ELF-1 (cell line): ENCODE results near the gene DKC1.
"Not testable (repeated sequence)": the region's sequence is repeated elsewhere in the genome, so short reads cannot be mapped to it uniquely, and the experiment has no call there.

Experiments used
- DNase-seq: peaks from one replicate; pipeline ENCODE4 v3.0.0-alpha.2; 2016; ENCODE audit warnings: low read depth, low spot score

The DKC1 gene

GRCh38 chrX:154818916-154819770 lies 56.5 kb downstream of the DKC1 start:
- DNase-seq, result no peak

- peak; percentile 26 for DNase-seq
Observed at GRCh38 chrX:154819771-154820341, 57.2 kb downstream of the DKC1 start.

- DNase-seq, result no peak
Observed at GRCh38 chrX:154821523-154821922, 58.9 kb downstream of the DKC1 start.

- DNase-seq, result peak; percentile 22
Observed at GRCh38 chrX:154822029-154822428, 59.4 kb downstream of the DKC1 start.

DNA sequence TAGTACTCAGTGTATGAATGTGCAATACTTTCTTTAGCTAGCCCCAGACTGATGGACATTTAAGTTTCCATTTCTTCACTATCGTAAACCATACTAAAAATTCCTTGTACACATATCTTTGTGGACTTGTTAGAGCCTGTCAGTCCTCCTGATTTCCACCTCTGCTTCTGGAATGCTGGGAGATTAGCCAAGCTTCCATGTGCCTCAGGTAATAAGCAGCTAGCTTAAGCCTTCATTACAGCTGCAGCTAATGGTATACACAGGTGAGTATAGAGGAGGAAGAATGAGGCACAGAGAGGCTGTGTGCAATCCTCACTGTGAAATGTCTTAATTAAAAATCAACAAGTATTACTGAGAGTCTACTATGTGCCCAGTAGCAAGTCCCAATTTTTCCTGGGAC lies 62.0 kb downstream of the DKC1 start:
- DNase-seq, result no peak

GRCh38 chrX:154825586-154825985 lies 62.9 kb downstream of the DKC1 start:
- not testable (repeated sequence) for DNase-seq
